Inflammatory macrophage treated with lipopolysaccharide for 4 hours (primary cell): ENCODE data around the gene PIK3R3.
A peak's percentile ranks its signal among the peaks of the same experiment; 100 is the strongest.

Experiments used
- DNase-seq: peaks from one replicate; pipeline ENCODE4 v3.0.0-alpha.2; 2020

The PIK3R3 gene

DNA sequence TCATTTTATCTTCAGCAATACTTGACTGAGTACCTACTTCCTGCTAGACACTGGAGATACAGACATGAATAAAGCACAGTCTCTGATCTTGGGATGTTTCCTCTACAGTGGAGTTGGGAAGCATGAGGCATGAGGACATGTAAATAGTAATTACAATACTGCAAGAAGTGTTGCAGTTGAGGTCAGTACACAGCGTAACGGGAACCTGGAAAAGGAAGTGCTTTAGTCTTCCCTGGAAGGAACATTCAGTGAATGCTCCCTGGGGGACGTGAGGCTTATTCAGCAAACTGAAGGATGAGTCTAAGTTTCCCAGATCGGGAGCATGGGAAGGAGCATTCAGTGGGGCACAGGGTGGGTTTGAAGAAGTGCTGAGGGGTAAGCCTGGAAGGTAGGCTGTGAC is 112.4 kb downstream of the PIK3R3 start:
- peak; percentile 27 for DNase-seq

DNA sequence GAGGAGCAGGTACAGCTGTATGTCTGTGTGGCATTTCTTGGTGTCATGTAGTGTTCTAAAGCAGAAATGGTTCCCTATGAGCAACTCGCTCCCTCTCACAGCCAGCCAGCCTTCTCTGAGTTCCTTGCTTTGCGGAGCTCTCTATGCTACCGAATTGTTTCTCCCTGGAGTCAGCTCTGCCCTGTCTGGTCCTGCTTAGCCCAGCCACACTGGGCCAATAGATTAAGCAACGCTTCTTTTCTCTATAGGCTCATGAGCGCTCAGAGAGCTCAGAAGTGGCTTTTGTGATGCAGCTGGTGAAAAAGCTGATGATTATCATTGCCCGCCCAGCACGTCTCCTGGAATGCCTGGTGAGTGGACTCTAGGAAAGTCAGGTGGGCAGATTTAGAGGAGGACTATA is 113.1 kb downstream of the PIK3R3 start:
- no peak for DNase-seq

DNA sequence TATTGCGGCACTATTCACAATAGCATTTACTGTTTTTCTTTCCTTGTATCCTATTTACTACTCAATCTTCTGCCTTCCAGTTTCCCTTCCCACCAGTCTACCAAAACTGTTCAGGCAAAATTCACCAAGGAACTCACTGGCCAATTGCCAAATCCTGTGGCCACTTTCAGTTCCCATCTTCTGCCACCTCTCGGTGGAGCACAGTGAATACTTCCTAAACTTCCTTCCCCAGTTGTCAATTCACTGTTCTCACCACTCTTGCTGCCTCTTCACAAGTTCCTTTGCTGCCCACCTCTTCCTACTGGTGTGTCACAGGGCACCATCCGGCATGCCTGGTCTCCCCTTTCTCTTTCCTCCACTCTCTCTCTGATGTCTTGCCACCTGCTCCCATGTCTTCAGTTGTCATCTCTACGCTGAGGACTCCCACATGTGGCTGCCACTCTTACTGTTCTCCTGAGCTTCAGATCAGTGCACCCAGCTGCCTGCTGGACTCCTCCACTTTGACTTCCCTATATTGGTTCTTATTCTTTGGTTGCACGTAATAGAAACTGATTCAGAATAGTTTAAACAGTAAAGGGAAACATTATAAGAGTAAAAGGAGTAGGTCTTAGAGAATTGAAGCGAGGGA is 114.4 kb downstream of the PIK3R3 start:
- peak; percentile 83 for DNase-seq

DNA sequence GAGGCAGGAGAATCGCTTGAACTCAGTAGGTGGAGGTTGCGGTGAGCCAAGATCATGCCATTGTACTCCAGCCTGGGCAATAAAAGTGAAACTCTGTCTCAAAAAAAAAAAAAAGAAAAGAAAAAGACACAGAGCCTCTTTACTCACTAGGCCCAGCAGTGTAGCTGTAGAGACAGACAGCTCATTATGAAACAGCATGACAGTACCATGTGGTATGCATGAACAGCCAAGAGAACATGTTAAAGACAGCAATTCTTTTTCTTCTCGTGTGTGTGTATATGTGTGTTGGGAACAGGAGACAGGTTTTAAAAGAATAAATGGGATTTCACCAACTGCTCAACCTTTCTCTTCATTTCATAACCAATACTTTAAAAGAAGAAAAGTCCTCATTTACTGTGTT is 118.8 kb downstream of the PIK3R3 start:
- DNase-seq, result no peak

DNA sequence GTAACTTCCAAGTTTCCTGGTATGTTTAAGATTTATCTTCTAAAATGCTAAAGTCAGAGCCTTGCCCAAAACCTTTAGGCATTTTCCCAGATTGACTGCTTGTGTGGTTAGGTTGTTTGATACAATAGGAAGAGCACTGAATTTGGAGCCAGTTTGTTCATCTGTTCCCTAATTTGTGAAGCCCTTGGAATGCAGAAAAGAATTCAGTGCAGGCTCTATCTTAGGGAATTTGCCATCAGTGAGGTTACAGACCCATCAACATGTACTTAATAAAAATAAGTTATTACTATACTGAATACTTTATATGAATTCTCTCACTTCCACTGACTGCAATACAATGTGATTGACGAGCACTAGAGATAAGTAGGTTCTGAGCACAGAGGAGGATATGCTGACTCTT is 120.2 kb downstream of the PIK3R3 start:
- no peak for DNase-seq

DNA sequence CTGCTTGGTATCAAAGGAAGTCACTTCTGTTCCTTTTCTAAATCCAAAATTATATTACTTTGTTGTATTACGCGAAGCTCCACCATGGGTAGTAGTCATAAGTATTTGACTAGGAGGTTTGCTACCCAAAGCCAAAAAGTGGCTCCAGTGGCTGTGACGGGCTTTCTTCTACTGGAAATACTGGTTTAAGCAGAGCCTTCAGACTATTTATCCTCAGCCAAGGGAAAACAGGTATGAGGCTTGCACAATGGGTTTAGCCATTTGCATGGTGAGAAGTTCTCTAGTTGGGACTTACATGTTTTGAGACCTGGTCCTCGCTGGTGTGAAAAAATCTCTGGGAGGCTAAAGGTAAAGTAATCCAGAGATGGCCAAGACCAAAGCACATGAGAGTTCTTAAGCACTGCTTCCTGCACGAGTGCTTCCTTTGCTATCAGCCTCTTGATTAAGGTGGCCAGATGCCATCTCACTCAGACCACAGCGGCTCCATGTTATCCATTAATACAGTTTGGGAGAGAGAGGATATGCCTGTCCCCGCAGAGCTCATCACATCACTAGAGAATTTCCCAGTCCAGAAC is 121.2 kb downstream of the PIK3R3 start:
- DNase-seq, result no peak

DNA sequence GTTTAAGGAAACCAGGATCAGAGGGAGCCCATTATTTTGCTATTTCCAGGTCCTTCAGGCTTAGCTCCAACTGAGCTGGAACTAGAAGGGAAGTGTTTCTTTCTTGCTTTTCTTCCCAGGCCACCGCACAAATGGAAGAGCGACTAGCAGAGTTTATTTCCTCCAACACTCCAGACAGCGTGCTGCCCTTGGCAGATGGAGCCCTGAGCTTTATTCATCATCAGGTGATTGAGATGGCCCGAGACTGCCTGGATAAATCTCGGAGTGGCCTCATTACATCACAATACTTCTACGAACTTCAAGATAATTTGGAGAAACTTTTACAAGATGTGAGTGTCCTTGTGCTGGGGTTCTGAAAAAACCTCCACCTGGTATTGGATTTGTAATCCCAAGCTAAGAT is 121.8 kb downstream of the PIK3R3 start:
- no peak for DNase-seq

DNA sequence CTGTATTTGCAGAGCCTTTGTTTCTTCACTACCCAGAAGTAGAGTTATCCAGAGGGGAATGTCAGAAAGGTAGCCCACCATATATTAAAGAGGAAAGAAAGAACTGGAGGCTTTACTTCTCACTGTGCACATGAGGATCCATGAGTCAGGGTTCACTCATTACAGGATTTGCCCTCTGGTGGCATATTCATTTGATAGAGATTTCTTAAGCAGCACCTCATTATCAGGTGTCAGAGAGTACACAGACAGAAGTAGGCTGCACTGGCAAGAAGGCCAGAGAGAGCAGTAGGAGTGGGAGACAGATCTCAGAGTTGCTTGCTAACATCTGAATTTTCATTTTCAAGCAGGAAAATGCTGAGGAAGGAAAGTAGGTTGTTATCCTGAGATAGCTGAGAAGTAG is 123.8 kb downstream of the PIK3R3 start:
- no peak for DNase-seq

DNA sequence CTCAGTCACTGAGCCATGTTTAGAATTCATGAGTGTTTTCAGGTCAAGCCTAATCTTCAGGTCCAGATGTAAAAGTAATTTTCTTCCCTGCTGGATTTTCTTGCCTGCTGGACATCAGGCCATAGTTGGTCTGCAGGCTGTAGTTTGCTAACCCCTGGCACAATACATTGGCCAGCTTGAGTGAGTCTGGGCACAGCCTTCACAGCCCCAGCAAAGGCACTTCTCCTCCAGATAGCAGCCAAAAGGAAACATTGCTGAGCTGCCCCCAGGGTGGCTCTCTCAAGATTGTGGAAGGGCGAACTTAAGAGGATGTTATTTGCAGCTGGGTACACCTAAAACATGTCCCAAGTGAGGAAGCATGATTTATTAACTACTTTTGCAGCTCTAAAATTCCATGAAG is 126.8 kb downstream of the PIK3R3 start:
- no peak for DNase-seq

DNA sequence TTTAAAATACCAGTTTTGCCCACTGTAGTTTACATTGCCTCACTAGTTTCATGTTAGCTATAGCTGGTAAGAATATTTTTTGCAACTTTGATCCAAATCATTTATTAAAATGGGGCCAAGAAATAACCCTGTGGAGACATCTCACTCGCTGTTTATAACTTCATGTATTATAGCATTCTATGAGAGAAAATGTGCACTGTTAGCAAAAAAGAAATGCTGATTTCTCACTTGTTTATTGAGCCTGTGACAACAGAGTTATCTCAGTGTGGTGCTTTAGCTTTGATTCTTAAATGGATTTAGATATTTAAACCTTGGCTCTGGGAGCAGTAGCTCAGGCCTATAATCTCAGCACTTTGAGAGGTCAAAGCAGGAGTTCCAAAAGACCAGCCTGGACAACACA is 127.9 kb downstream of the PIK3R3 start:
- DNase-seq, result no peak

DNA sequence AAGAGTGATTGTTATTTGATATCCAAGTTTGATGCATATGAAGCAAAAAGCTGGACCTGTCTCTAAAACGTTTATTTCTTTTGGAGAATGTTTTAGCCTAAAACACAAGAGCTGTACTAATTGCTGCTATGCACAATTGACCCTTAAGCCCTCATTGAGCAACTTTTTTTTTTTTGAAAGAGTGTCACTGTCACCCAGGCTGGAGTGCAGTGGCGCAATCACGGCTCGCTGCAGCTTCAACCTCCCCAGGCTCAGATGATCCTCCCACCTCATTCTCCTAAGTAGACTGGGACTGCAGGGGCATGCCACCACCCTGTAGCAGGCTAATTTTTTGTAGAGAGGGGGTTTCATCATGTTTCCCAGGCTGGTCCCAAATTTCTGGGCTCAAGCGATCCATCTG is 129.1 kb downstream of the PIK3R3 start:
- DNase-seq, result peak; percentile 80

DNA sequence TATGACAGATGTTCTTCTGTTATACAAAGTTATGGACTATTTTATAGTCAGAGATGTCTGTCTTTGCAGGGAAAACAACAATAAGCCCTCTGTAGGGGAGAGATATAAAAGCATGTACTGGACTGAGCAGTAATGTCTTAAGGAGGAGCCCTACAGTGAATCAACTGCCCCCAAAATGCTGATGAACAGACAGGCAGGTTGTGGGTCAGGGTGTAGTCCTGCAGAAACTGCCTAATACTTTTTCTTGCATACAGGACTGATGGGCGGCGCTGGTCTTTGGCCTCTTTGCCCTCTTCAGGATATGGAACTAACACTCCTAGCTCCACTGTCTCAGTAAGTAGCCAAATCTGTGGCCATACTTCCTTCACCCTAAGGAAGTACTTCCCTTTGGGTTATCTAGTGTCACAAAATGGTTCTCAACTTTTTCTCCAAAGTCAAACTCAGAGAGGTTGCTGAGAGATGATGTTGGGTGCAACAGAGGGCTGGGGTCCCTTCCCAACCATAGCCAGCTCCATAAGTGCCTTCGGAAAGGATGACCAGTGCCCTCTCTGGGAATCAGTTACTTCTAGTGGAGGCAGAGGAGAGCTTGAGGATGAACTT is 129.8 kb downstream of the PIK3R3 start:
- peak; percentile 11 for DNase-seq

DNA sequence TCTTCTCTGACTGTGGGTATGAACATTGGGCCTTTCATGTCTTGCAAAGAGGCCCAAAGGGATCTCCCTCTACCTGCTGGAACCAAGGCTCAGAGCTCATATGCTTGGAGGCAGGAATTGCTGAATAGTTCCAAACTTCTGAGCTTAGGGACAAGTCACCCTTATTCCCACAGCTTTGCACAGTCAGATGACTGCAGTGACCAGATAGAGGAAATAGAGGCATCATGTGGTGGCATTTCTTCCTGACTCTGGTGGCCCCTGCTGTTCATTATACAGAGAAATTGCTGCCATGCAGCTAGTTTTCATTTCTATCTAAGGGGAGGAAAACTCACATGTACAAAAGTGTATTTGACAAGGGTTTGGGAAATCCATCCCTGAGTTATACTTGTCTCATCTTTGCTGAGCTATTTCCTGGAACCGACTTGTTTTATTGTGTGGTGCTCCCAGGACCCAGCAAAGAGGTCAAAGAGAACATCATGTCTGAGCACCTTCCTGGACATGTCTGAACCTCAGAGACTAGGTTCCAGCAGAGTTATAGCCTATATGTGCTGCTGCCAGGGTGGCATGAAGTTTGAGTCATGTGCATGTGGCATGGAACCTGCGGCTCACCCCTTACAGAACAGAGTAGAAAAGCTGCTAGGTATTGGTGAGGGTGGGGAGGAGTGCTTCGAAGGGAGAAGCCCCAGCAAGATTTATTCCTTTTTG is 131.2 kb downstream of the PIK3R3 start:
- DNase-seq, result peak; percentile 63

DNA sequence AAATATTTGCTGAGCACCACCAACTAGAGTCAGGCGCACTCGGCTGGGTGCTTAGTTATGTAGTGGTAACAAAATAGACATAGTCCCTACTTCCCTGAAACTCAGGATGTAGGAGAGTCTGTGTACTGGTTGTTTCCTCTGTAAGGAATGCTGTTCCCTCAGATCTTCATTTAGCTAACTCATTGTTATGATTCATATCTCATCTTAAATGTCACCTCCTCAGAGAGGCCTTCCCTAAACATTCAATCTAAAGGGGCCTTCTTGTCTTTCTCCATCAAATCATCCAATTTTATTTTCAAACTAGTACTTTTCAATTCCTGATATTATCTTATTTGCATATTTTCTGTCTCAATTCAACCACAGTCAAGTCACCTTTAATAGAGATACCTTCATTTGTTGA is 132.9 kb downstream of the PIK3R3 start:
- DNase-seq, result no peak

DNA sequence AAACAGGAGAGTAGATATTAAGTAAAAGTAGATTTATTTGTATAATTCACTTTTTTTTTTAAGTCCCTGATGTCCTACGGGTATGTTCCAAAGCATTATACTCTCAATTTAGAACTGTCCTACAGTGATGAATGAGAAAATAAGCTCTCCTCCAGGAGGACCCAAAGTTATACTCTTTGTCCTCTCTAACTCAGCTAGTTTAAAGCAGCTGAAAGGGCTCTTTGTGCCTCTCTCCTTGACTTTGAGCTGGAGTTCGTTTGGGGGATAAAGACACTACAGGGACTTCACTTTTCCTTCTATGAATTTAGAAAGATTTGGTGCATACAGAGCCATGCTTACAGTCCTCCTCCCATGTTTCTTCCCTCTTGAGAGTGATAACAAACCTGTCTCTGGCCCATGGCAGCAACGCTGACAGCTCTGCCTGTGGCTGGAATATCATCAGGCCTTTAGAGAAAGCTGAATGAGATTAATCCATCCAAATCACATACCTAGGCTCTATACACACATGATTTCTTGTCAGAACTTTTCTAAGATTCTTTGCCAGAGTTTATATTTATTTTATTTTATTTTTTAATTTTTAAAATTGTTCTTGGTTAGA is 134.3 kb downstream of the PIK3R3 start:
- DNase-seq, result no peak

DNA sequence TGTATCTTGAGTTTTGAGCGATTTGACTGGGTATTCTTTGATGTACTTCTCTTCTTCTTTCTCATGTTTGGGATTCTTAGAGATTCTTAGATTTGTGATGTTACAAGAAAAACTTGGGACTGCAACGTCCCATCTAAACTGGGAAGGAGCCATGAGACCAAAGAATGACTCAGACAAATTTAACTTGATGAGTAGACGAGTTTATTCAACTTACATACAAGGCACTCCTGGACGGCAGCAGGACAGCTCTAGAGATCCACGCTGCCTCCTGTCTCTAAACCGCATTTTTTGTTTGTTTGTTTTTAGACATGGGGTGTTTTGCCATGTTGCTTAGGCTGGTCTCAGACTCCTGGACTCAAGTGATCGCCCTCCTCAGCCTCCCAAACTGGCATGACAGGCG is 137.1 kb downstream of the PIK3R3 start:
- DNase-seq, result no peak

DNA sequence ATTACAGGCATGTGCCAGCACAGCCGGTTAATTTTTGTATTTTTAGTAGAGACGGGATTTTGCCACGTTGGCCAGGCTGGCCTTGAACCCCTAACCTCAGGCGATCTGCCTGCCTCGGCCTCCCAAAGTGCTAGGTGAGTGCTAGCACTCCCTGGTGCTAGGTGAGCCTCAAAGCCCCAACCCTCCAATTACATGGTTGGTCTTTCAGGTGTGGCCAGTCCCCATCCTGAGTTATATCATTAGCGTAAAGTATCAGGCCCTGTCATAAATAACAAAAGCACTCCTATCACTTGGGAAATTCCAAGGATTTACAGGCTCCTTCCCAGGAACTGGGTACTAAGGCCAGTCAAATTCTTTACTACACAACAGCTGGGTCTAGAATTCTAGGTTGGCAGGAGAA is 138.0 kb downstream of the PIK3R3 start:
- DNase-seq, result no peak
